NCI-H128 (cell line): ENCODE data around the gene DNAH7.
"Not testable (repeated sequence)": the region's sequence is repeated elsewhere in the genome, so short reads cannot be mapped to it uniquely, and the experiment has no call there.

Experiments
- DNase-seq: peaks from one replicate; lab custom pipeline; 2025; ENCODE audit not compliant: unreplicated experiment; lab: John Stamatoyannopoulos, UW

The DNAH7 gene

DNA sequence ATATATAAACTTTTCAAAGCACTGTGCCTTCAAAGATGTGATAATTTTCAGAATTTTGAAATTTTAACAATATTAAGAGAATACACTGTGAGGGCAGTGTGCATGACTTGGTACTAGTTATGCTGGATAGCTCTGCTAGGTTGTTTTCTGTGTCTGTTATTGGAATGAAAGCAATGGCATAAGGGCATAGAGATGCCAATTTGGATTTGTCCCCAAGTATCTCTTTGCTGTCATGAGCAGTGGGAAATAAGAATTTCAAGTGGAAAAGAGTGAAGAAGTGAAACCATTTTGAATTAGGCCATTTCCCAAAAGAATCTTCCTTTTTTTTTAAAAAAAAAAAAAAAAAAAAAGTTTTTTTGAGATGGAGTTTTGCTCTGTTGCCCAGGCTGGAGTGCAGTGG lies 334.8 kb downstream of the DNAH7 start:
- DNase-seq: no peak

DNA sequence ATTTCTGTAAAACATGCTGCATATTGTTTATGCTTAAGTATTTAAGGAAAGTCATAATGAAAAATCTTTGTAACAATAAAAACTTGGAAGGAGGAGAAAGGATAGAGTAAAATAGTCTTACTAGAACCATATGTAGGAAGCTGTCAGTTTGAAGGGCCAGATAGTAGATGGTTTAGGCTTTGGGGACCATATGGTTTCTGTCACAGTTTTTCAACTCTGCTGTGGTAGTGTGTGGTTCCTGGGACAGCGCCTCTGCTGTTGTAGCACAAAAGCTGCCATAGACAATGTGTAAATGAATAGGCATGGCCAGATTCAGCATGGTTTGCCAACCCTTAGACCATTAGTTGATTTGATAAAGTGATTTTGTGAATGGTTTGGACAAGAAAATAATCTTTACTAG lies 336.1 kb downstream of the DNAH7 start:
- DNase-seq: no peak

DNA sequence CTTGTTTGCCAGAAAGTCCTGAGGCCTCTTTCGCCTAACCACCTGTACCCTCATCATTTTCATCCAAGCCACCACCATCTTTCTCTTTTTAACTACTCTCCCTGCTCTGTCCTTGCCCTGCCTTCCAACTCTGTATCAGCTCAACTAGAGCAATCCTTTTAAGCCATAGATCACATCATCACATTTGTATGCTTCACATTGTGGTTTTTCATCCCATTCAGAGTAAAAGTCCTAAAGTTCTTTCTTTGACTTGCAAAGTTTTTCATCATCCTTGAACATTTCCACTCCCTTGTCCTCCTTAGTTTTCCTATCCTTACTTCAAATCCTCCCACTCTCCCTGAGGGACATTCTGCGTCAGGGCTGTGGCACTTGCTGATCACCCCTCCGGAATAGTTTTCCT lies 337.7 kb downstream of the DNAH7 start:
- no peak for DNase-seq

DNA sequence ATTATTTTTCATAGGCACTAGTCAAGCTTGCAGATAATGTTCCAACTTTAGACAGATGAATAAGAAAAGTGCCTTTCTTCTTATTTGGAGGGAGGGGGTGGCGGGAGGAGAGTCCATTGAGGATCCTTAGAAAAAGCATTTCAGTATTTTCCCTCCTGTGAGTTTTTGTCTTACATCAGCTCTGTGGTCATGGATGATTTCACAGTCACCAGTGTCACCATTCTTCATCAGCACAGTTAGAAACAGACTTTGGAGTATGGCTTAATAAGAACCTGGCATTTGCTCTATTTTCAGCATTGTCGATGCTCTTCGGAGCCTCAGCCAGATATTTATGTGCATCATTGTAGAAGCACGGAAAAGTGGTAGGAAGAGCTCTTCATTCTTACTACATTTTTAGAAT lies 341.5 kb downstream of the DNAH7 start:
- no peak for DNase-seq

DNA sequence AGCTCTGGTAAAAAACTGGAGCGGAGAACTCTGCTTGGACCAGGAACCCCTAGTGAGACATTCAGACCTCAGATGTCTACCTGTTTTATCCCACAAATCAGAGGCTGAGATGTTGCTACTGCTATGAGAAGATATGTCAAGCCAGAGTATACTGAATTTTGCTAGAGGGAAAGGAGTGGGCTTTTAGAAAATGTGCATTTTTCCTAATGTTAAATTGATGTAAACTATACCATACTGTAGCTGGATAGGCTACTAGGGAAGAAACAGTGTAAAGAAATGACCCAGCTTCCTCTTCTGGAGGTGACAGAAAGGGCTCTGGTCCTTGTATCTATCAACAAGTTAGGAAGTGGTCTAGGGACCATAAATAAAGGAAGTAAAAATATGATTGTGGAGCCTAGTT lies 346.6 kb downstream of the DNAH7 start:
- no peak for DNase-seq

DNA sequence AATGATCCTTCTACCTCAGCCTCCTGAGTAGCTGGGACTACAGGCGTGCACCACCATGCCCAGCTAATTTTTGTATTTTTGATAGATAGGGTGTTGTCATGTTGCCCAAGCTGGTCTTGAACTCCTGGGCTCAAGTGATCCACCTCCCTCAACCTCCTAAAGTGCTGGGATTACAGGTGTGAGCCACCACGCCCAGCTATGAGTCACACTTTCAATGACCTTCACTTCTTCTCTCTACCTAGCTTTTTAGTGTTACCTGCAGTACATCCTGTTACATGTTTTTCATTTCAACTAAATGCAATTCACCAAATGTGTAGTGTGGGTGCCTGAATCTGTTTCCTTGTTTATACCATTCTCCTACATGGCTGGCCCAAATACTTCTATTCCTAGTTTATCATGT lies 347.6 kb downstream of the DNAH7 start:
- no peak for DNase-seq

DNA sequence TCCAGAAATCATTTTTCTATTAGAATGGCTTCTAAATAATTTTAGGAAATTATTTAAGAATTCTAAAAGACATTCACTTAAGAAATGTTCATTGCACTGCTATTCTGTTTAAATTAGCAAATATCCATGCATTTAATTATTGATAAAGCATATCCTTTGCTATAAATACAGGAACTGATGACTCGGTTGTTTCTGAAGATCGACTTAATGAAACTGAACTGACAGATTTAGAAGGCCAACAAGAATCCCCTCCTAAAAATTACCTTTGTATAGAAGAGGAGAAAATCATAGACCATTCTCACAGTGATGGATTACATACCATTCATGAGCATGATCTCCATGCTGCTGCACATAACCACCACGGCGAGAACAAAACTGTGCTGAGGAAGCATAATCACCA lies 352.2 kb downstream of the DNAH7 start:
- no peak for DNase-seq

DNA sequence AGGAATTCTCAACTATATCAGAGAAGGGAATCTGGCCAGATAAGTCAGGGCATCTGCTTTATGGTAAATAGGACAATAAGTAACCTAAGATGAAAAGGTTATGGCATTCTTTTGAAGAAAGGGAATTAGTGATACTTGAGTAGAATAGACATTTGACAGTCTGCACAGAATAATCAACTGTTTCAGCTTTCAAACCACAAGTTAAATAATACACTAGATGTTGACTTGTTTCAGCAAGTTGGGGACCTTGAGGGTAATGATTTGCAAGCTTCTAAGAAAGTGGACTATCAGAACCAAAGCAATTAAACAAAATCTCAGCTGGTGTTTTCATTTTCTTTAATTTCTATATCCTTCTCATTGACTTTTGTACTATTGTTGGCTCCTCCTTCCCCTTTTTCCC lies 357.2 kb downstream of the DNAH7 start:
- no peak for DNase-seq

DNA sequence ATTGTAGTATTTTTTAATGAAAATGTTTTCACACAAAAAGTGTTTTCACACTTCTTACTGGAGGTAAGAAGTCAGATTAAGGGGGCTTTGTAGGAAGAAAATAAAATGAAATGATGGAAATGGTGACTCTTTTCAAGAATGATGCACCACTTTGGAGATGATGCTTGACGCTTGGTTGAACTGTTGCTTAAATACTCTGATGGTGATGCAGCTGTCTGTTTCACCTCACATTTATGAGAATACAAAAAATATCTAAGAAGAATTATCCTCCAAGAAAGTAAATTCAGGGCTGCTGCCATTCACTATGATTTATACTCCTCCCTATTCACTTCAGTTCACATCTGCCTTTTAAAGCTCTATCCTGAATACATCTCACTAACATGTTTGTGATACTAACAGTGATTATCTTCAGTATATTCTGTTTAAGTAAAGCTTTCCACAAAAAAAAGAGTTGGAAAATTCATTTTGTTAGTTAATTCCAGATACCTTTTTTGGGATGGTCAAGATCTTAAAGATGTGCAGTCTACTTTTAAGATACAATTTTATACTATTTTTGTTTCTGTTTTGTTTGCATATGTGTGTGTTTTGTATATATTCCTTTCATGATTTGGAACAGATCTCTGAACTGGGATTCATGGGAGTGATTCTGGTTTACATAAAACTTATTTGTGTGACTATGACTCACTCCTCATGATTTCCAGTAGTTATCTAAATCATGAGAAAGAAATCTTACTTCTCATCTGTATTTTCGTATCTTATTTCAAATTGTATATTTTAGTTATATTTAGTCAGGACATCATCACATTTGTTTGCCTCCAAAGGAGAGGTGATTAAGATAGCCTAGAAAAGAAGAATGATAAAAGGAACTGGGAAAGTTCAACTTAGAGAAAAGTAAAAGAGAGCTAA lies 358.5 kb downstream of the DNAH7 start:
- no peak for DNase-seq

DNA sequence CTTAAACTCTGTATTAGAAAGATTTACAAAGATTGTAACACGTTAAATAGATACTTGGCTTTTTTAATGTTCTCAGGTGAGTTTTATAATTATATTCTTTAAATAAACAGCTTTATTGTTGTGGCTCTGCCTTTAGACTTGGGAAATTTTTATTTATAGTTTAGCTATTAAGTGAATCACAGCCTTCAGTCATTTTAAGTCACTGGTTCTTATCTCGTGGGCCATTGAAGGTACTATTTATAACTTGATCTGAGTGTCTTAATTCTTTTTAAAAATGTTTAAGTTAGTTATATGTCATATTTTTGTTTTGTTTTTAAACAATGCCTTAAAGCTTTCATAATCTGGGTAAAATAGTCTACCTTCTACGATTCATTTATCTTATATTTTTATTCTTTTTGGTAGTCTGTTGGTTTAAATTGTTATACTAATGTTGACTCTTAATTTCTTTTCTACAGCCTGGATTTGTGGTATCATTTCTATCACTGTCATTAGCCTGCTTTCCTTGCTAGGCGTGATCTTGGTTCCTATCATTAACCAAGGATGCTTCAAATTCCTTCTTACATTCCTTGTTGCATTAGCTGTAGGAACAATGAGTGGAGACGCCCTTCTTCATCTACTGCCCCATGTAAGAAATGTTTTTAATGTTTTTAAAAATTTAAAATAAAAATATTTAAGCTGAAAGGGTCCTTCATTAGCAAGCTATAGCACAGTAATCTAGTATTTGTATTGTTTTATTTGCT lies 362.3 kb downstream of the DNAH7 start:
- DNase-seq: no peak

DNA sequence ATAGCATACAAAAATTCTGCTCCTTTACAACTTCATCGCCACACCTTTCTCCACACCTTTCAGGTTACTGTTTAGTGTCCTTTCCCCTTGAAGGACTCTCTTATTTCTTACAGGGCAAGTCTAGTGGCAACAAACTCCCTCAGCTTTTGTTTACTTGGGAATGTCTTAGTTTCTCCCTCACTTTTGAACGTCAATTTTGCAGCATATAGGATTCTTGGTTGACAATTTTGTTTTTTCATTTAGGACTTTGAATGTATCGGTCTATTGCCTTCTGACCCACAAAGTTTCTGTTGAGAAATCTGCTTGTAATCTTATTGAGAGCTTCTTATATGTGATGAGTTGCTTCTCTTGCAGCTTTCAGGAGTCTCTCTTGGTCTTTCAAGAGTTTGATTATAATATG lies 368.2 kb downstream of the DNAH7 start:
- no peak for DNase-seq

DNA sequence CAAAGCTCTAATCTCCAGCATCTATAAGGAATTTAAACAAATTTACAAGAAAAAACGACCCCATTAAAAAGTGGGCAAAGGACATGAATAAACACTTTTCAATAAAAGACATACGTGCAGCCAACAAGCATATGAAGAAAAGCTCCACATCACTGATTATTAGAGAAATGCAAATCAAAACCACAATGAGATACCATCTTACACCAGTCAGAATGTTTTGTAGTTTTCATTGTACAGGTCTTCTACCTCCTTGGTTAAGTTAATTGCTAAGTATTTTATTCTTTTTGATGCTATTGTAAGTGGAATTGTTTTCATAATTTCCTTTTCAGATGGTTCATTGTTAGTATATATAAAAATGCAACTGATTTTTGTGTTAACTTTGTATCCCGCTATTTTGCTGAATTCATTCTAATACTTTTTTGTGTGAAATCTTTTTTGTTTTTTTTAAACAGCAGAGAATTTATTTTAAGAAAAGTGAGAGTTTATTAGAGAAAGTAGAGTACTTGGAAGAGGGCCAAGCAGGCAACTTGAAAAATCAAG lies 370.9 kb downstream of the DNAH7 start:
- no peak for DNase-seq

DNA sequence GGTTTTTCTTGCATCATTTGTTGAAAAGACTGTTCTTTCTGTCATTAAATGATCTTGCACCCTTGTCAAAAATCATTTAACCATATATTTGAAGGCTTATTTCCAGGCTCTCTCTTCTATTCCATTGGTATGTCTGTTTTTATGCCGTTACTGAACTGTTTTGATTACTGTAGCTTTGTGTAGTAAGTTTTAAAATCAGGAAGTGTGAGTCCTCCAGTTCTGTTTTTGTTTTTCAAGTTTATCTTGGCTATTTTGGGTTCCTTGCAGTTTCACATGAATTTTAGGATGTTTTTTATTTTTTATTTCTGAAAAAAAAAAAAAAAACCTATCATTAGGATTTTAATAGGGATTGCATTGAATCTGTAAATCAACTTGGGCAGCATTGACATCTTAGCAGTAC lies 372.6 kb downstream of the DNAH7 start:
- DNase-seq: no peak

DNA sequence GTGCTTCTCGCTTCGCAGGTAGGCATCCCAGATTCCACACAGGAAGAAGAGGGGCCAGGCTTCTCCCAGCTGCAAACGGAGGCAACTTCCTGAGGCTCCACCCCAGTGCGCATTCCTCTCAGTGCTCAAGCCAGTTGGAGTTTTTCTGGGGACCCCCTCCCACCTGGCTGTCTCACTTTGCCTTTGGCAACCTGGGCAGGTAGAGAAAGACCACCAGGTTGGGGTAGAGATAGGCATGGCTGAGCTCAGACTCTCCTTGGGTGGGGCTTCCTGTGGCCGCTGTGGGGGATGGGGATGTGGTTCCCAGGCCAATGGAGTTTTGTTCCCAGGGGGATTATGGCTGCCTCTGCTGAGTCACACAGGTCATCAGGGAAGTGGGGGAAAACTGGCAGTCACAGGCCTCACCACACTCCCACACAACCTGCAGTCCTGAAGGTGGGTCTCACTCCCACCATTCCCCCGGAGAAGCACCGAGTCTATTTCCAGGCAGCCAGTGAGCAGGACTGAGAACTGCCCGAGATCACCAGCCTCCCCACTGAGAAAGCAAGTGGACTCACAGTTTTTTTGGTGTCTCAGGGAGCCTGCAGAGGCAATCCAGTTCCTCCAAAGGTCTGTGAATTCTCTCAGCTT lies 373.5 kb downstream of the DNAH7 start:
- DNase-seq: no peak

DNA sequence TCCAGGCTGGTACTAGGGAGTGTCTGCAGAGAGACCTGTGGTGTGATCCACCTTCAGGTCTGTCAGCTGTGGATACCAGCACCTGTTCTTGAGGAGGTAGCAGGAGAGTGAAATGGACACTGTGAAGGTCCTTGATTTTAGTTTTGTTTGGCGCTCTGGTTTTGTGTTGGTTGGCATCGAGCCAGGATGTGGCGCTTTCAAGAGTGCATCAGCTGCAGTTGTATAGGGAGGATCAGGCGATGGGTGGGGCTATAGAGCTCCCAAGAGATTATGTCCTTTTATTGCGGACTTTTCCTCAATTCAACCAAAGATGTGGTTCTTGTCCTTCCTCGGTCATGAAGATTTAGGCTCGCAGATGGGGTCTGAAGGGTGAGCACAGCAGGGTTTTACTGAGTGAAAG lies 374.1 kb downstream of the DNAH7 start:
- no peak for DNase-seq

DNA sequence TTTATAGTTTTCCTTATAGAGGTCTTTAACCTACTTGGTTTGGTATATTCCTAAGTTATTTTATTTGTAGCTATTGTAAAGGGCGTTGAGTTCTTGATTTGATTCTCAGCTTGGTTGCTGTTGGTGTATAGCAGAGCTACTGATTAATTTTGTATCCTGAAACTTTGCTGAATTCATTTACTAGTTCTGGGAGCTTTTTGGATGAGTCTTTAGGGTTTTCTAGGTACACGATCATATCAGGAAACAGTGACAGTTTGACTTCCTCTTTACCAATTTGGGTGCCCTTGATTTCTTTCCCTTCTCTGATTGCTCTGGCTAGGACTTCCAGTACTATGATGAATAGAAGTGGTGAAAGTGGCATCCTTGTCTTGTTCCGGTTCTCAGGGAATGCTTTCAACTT lies 376.1 kb downstream of the DNAH7 start:
- DNase-seq: not testable (repeated sequence)
